DMS153 (cell line): Measurements from ENCODE around the gene NTN5.

Experiments used
- DNase-seq: peaks from one replicate; lab custom pipeline; 2025; lab: John Stamatoyannopoulos, UW

Gene NTN5

DNA sequence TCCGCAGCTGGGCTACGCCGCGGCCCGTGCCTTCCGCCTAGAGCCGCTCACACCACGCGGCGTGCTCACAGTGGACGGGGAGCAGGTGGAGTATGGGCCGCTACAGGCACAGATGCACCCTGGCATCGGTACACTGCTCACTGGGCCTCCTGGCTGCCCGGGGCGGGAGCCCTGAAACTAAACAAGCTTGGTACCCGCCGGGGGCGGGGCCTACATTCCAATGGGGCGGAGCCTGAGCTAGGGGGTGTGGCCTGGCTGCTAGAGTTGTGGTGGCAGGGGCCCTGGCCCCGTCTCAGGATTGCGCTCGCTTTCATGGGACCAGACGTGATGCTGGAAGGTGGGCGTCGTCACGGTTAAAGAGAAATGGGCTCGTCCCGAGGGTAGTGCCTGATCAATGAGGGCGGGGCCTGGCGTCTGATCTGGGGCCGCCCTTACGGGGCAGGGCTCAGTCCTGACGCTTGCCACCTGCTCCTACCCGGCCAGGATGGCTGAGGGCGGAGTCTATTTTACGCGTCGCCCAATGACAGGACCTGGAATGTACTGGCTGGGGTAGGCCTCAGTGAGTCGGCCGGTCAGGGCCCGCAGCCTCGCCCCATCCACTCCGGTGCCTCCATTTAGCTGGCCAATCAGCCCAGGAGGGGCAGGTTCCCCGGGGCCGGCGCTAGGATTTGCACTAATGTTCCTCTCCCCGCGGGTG, 43.1 kb downstream of the NTN5 start:
- peak; percentile 95 for DNase-seq

GRCh38 chr19:48629297-48629598, 43.6 kb downstream of the NTN5 start:
- DNase-seq = no peak

- DNase-seq = no peak
Measured at GRCh38 chr19:48628486-48629296, 44.1 kb downstream of the NTN5 start.

DNA sequence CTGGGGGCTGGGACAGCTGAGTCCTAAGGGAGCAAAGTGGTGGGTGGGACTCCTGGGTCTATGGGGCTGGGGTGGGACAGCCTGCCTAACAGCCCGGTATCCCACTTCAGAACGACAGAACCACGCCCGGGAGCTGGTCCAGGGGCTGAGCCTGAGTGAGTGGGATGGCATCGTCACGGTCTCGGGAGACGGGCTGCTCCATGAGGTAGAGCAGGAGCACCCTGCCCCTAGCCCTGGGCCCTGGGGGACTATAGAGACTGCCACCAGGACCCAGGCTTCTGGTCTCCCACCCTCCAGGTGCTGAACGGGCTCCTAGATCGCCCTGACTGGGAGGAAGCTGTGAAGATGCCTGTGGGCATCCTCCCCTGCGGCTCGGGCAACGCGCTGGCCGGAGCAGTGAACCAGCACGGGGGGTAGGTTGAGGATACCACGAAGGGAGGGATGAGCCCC, 44.9 kb downstream of the NTN5 start:
- DNase-seq = no peak

DNA sequence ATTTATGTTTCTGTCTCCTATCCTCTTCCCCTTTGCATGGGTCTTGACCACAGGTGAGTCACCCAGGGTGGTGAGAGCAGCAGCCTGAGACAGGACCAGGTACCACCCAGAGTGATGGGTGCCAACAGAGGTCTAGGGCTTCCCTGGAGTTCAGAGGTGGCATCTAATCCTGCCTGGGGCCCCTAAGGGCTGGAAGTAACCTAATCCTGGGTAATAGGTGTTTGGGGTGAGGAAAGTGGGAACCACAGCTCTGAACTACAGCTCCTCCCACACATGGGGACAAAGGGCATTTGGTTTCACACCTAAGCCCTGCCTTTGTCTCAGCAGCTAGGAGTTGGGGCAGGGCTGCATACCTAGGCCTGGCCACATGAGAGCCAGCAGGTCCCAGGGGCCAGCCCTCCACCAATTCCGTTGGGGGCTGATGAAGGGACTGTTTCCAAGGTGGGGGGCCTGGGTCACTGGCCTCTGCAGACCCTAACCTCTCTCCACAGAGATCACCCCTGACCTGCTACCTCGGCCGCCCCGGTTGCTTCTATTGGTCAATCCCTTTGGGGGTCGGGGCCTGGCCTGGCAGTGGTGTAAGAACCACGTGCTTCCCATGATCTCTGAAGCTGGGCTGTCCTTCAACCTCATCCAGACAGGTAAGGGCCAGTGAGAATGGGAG, 45.5 kb downstream of the NTN5 start:
- no peak for DNase-seq

- no peak for DNase-seq
Measured at GRCh38 chr19:48625891-48626327, 46.9 kb downstream of the NTN5 start.

- no peak for DNase-seq
Measured at GRCh38 chr19:48624791-48625723, 47.8 kb downstream of the NTN5 start.

DNA sequence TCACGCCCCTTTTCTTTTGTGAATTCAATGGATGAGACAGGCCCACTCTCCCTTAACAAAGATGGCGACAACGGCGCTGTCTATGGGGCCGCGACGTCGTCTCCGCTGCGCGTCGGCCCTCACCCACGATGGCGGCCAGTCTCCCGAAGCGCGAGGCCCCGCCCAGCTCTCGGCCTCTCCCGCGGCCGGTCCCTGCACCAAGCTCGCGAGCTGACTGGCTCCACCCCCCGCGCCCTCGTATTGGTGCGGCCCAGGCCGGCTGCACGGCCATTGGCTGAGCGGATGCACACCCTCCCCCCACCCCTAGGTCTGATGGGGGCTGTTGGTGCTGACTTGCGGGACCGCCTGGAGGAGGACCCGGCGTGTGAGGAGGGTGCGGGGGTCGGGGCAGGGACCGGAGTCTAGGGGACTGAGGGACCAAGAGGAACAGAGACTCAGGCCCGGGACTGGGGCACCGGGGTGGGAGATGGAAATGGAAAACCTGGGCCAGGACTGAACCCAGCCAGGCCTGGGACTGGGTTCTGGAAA, 48.7 kb downstream of the NTN5 start:
- peak; percentile 96 for DNase-seq

- no peak for DNase-seq
Measured at GRCh38 chr19:48623556-48624066, 49.2 kb downstream of the NTN5 start.

- no peak for DNase-seq
Measured at GRCh38 chr19:48619692-48620585, 52.9 kb downstream of the NTN5 start.

DNA sequence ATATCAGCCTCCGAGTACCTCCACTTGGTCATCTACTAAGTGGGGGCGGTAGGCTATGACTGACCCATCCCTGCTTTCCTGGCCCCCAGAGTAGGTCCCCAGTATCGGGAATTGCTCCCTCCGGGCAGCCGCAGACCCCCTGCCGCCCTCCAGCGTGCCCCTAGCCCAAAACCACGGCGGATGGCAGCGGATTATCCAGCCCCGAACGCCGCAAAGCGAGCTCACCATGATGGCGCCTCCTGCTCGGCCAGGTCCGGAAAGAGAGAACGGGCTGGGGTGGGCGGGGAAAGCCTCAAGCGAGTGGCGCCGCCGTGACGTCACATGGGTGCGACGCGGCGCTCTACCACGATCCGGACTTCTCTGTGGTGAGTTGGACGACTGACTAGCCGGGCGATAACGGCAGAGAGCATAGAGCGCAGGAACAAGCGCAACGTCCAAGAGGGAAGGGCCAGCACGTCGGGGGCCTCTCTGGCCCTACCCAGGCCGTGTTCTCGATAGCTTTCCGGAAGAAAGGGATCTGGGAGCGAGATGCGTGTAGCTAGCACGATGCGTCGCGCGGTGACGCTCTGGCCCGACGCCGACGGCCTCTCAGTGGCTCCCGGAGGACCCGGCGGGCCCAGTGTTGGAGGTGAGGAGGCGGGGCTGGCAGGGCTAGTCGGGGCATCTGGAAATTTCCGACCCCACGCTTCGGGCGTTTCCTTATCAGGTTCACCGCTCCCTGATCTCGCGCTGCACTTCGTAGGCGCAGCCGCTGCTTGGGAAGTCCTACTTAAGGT, 53.7 kb downstream of the NTN5 start, which contains the start of the genes RPL18 and SPHK2:
TSS of gene RPL18 (minus strand) at position 263 of the 776 bp plus-strand sequence. CDS start at position 228, 35 bp downstream.
TSS of gene SPHK2 (plus strand) at position 591 of the 776 bp plus-strand sequence. CDS start 1,009 bp downstream, outside the sequence.
- DNase-seq = peak; percentile 99

DNA sequence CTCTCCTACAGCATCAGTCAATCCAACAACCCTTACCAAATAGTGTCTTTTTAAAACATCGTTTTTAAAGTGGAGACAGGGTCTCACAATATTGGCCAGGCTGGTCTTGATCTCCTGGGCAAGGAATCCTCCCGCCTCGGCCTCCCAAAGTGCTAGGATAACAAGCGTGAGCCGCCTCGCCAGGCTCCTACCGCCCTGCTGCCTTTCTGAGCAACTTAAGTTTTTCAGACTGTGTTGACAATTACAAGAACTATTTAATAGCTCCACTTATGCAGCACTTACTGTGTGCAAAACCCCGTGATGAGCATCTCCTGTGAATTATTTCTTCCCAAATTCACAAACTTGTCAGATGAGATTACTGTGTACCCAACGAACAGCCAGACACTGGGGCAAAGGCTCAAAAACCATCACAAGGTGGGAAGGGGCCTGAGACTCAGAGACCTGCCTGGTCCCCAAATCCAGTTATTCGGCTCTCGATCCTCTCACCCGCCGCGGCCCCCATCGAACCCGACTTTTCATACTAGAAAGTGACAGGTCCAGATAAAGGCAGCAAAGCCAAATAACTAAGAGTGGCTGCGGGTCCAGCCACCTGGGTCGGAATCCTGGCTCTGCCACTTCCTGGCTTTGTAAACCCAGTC, 54.4 kb downstream of the NTN5 start:
- no peak for DNase-seq

- DNase-seq = no peak
Measured at GRCh38 chr19:48617146-48617937, 55.5 kb downstream of the NTN5 start.

DNA sequence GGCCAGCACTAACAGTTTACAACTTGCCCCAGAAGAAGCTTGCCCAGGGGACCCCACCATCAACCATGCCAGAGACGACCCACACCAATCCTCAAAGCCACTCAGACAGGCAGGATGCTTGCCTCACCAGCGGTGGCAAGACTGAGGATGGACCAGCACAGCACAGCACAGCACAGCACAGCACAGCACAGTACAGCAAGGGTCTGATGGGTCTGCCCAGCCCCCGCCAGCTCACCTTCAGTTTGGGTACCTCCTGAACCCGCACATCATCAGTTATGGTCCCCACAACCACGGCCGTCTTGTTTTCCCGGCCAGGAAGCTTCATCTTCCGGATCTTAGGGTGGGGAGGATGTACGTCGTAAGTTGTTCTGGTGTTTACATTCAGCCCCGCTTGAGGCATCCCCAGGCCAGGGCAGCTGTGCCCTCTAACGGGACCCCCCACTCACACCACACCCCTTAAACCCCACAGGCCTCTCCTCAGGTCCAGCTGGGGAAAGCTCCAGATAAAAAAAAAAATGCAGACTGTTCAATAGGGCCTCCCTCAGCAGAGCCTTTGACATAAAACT, 56.2 kb downstream of the NTN5 start:
- DNase-seq = no peak

- no peak for DNase-seq
Measured at GRCh38 chr19:48616041-48616436, 56.8 kb downstream of the NTN5 start.

DNA sequence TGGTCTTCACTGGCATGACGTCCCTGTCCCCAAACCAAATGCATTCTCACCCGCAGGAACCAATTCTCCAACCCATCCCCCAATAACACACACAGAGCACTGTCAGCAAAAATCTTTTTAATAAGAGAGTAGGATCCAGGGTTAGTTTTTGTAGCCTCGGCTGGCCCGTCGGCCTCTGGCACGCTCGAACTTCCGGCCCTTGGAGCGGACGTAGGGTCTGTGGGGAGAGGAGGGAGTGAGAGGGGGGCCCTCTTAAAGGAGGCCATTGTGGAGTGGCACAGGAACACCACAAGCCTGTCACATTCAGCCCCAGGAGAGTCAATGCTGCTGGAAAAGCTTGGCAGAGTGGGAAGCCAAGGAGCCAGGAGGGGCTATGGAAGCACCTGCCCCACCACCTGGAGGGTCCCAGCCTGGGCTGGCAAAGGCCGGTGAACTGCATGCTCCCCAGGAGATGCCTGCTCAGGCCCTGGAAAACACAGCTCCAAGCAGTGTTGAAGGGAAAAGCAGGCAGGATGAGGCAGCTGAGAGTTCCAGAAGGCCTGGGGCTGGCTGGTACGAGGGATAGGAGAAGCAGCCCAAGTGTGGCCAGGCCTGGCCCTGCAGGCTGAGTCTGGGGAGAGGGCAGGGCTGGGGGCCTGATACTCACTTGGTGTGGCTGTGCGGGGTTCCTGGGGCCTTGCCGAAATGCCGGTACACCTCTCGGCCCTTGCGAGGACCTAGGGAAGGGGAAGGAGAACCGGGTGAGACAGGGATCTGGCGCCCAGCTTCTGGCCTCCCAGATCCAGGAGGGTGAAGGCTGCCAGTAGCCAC, 57.4 kb downstream of the NTN5 start:
- DNase-seq = no peak
